ENCODE results near the gene SH3PXD2A.

DNA sequence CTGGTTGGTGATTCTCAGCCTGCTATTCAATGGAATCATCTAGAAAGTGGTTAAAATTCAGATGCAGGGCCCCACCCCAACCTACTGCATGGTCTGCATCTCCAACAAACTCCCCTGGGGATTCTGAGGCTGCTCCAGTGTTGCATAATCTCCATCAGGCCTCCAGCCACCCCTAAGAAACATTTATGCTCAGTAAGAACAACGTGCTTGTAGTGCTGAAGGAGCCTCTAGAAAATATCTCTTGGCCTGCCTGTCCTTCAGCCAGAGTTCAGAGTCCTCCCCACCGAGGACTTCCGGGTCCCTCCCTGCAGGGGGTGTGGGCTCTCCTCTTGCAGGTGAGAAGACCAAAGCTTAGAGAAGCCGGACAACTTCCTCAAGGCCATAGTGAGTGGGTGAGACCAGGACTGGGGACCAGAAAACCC is 159.8 kb downstream of the SH3PXD2A start:
- TF ChIP-seq POLR2A (IDR thresholded peaks at IDR 0.05; ENCODE audit: low read depth, low read length), result no peak
- TF ChIP-seq POLR2AphosphoS5 (IDR thresholded peaks at IDR 0.05; ENCODE audit: low read depth, low read length), result no peak
- TF ChIP-seq TAF1 (IDR thresholded peaks at IDR 0.05; ENCODE audit: low read depth, low read length), result no peak
- no peak for TF ChIP-seq SPI1 (IDR thresholded peaks at IDR 0.05; ENCODE audit: low read depth, low read length)
- TF ChIP-seq PAX5 (IDR thresholded peaks at IDR 0.05; ENCODE audit: insufficient read depth, low read length, severe bottlenecking), result no peak
- no peak for TF ChIP-seq POU2F2 (IDR thresholded peaks at IDR 0.05; ENCODE audit: low read depth, low read length)

Data from GM12891 (cell line).